Naive thymus-derived CD4-positive, alpha-beta T cell (primary cell): ENCODE measurements around the gene PLEKHO2. TPM values are rescaled to one million over a fixed set of nuclear protein-coding genes. Genes with fewer than 3 reads are reported as not detected.
"Not testable (repeated sequence)": the region's sequence is repeated elsewhere in the genome, so short reads cannot be mapped to it uniquely, and the experiment has no call there.

Experiments
- ATAC-seq: fragments of 150-1000 bp; cut with Tn5 transposase; 2 replicates; pipeline ENCODE4 v1.10.0; 2021; ENCODE audit warnings: mild to moderate bottlenecking, moderate library complexity
- CTCF ChIA-PET: fragments of 350-600 bp; sonication (Branson Sonifier 250); formaldehyde crosslinking; loops from one replicate; lab custom pipeline; 2021; ENCODE audit warnings: antibody characterized with exemption; lab: Charles Lee
- POLR2A ChIA-PET: fragments of 350-600 bp; sonication (Branson Sonifier 250); formaldehyde crosslinking; loops from one replicate; lab custom pipeline; 2021; ENCODE audit warnings: antibody characterized with exemption, inconsistent platforms; lab: Charles Lee
- DNase-seq, 9 donors: peaks; one replicate each; pipeline versions ENCODE4 v3.0.0 to v3.0.0-alpha.2; 2020 to 2022; ENCODE audit warnings: mixed read lengths in 1 of 9
- H3K27ac ChIP-seq: one replicate; pipeline ENCODE4 v1.7.0; 2013; ENCODE audit warnings: mild to moderate bottlenecking, low read depth, low read length, moderate library complexity
- H3K27me3 ChIP-seq, 2 donors: one replicate each; pipeline ENCODE4 v1.7.0; 2013; ENCODE audit warnings: low read length in 2 of 2, mild to moderate bottlenecking in 2 of 2, moderate library complexity in 2 of 2; ENCODE audit not compliant: control insufficient read depth in 2 of 2, insufficient read depth in 2 of 2
- H3K36me3 ChIP-seq, 3 experiments: 1 replicate in 2 of 3; 2 replicates in 1 of 3; pipeline ENCODE4 v1.7.0; 2013; ENCODE audit warnings: low read length in 3 of 3, mild to moderate bottlenecking in 3 of 3, moderate library complexity in 1 of 3; ENCODE audit not compliant: insufficient read depth in 3 of 3, control insufficient read depth in 2 of 3
- H3K4me1 ChIP-seq, 2 donors: one replicate each; pipeline ENCODE4 v1.7.0; 2013; ENCODE audit warnings: low read length in 2 of 2, mild to moderate bottlenecking in 2 of 2, moderate library complexity in 1 of 2; ENCODE audit not compliant: control insufficient read depth in 2 of 2, insufficient read depth in 2 of 2
- H3K4me3 ChIP-seq: 2 replicates; pipeline ENCODE4 v1.7.0; 2013; ENCODE audit warnings: mild to moderate bottlenecking, low read length
- H3K9me3 ChIP-seq, 3 experiments: 1 replicate in 2 of 3; 2 replicates in 1 of 3; pipeline ENCODE4 v1.7.0; 2013; ENCODE audit warnings: low read length in 3 of 3; ENCODE audit not compliant: control insufficient read depth in 2 of 3
- H3K27ac Mint-ChIP-seq, 9 donors: one replicate each; pipeline ENCODE4 v1.8.0; 2020 to 2022; ENCODE audit warnings: mixed read lengths in 9 of 9, mild to moderate bottlenecking in 8 of 9, moderate library complexity in 5 of 9, inconsistent platforms in 2 of 9
- H3K27me3 Mint-ChIP-seq, 5 donors: one replicate each; pipeline ENCODE4 v1.8.0; 2021 to 2022; ENCODE audit warnings: mixed read lengths in 5 of 5, mild to moderate bottlenecking in 1 of 5
- H3K36me3 Mint-ChIP-seq, 5 donors: one replicate each; pipeline ENCODE4 v1.8.0; 2020 to 2022; ENCODE audit warnings: mixed read lengths in 5 of 5, mild to moderate bottlenecking in 3 of 5, inconsistent platforms in 1 of 5
- H3K4me1 Mint-ChIP-seq, 7 donors: one replicate each; pipeline ENCODE4 v1.8.0; 2020 to 2022; ENCODE audit warnings: mixed read lengths in 7 of 7, mild to moderate bottlenecking in 3 of 7, inconsistent platforms in 1 of 7
- H3K4me3 Mint-ChIP-seq, 10 donors: one replicate each; pipeline ENCODE4 v1.8.0; 2020 to 2022; ENCODE audit warnings: mild to moderate bottlenecking in 10 of 10, mixed read lengths in 10 of 10, moderate library complexity in 6 of 10, inconsistent platforms in 2 of 10
- H3K9me3 Mint-ChIP-seq, 11 donors: one replicate each; pipeline ENCODE4 v1.8.0; 2020 to 2022; ENCODE audit warnings: mixed read lengths in 11 of 11, mild to moderate bottlenecking in 4 of 11, inconsistent platforms in 1 of 11, moderate library complexity in 1 of 11
- intact Hi-C, 2 donors: fragments of 100-400 bp; cut with micrococcal nuclease; formaldehyde crosslinking; loops; one replicate each; pipeline ENCODE4 v1.15.1; 2023
- polyA plus RNA-seq, 2 donors: library from polyadenylated mRNA; unstranded; fragments of 300-500 nt; fragmentation: Illumina TruSeq; gene quantifications; one replicate each; pipeline ENCODE4 v1.2.3, GENCODE V29; 2021
- total RNA-seq, 6 experiments: library from RNA in 5 of 6; stranded (reverse) in 5 of 6; gene quantifications; 1 replicate in 5 of 6; 2 replicates in 1 of 6; pipeline ENCODE4 v1.2.3 and lab custom pipeline; 2021 to 2026

PLEKHO2 gene
- total and polyA plus RNA-seq, 7 experiments from 2014 or later = 8.6 to 52.3 (median 14.0) TPM

GRCh38 chr15:64809649-64810496 is 31.8 kb upstream of the PLEKHO2 start:
- POLR2A ChIA-PET = no interaction called here
- intact Hi-C loops = loop anchor here (1.0 to 5.0 kb wide), 5 partner anchors 25 to 95 kb away; partner anchors contain the start of gene RBPMS2 (in 1 of the 2)
- Histone ChIP-seq H3K27me3 (no peaks in the 10 kb centered on the region), H3K4me3 (no peak overlapping the region), H3K27ac (no peak overlapping the region), H3K4me1 (peaks cover 0 to 3% of the 10 kb centered on the region in 2 donors), H3K9me3 (no peaks in the 10 kb centered on the region), H3K36me3 (no peaks in the 10 kb centered on the region)
- Mint-ChIP-seq H3K27ac (no peak overlapping the region), H3K9me3 (peaks cover 0 to 1% (median 0%) of the 10 kb centered on the region in 11 donors), H3K36me3 (peaks cover 0 to 2% (median 0%) of the 10 kb centered on the region in 5 donors), H3K4me1 (peaks cover 0 to 8% (median 4%) of the 10 kb centered on the region in 7 donors), H3K4me3 (no peak overlapping the region), H3K27me3 (peaks cover 0 to 12% (median 0%) of the 10 kb centered on the region in 5 donors)
- ATAC-seq (peak; percentile 80), DNase-seq (peak; percentile 21 to 75 (median 47))
- CTCF ChIA-PET = interaction anchor here (0.5 to 2.2 kb wide), 15 partner anchors 8 to 154 kb away, joined by 3 to 6 read pairs (median 4); no protein-coding TSS in a partner anchor

DNA sequence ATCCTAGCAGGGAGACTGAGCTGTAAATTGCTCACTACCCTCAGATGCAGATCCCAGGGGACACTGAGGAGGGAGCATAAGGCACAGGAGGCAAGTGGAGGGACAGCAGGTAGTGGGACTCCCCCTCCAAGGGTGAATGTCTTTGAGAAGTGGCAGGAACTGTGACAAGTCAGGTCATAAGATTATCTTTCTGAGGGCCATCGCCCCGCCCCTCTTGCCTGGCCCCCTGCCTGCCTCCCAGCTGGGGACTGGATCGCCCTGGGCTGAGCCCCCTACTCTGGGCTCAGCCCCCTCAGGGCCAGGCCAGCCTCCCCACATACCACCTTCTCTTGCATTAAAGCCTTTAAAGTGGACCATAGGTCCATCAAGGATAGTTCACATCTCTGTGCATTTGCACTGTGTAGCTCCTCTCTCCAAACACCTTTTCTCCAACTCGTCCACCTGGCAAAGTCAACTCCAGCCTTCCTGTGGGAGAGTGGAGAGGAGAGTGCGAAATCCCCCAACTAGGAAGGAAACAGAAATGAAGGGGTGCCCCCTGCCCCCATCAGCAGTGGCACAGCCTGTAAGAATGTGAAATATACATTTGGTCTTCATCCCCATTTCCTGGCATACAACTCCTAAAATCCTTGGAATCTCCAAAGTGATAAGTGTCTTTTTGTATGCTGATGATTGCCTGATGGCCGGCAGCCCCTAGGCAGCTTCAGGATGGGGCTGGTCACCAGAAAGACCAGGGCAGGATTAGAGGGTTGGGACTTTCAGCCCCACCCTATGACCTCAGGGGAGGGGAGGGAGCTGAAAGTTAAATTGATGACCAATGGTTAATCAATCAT is 31.0 kb upstream of the PLEKHO2 start:
- intact Hi-C loops = loop anchor here (1.0 to 5.0 kb wide), 5 partner anchors 25 to 95 kb away; partner anchors contain the start of gene RBPMS2 (in 1 of the 2)
- H3K27ac ChIP-seq = no peak overlapping the region
- CTCF ChIA-PET = interaction anchor here (0.5 to 2.2 kb wide), 7 partner anchors 9 to 84 kb away, joined by 3 to 6 read pairs (median 5); no protein-coding TSS in a partner anchor

GRCh38 chr15:64813075-64813474 is 28.6 kb upstream of the PLEKHO2 start:
- Histone ChIP-seq H3K4me1 (peaks cover 0 to 3% of the 10 kb centered on the region in 2 donors), H3K36me3 (no peaks in the 10 kb centered on the region), H3K27me3 (no peaks in the 10 kb centered on the region), H3K4me3 (no peak overlapping the region), H3K9me3 (no peaks in the 10 kb centered on the region), H3K27ac (no peak overlapping the region)
- no peak for ATAC-seq
- peaks cover 0 to 8% (median 4%) of the 10 kb centered on the region in 7 donors for H3K4me1 Mint-ChIP-seq
- H3K27me3 Mint-ChIP-seq = peaks cover 0 to 7% (median 0%) of the 10 kb centered on the region in 5 donors
- H3K9me3 Mint-ChIP-seq = peaks cover 0 to 1% (median 0%) of the 10 kb centered on the region in 11 donors
- peaks cover 0 to 4% (median 0%) of the 10 kb centered on the region in 5 donors for H3K36me3 Mint-ChIP-seq
- peak overlapping the region in 1 of 9 donors; percentile 15 for H3K27ac Mint-ChIP-seq
- CTCF ChIA-PET = no interaction called here
- no peak overlapping the region for H3K4me3 Mint-ChIP-seq
- no peak for DNase-seq
- POLR2A ChIA-PET = no interaction called here
- intact Hi-C loops = loop anchor here in 1 of 2 donors (5.0 kb wide), 1 partner anchor 36 kb away; the partner anchor contains the start of gene RBPMS2

More for the DNA sequence above, 31.0 kb upstream of the PLEKHO2 start:
- Mint-ChIP-seq H3K4me3 (no peak overlapping the region), H3K4me1 (peaks cover 0 to 8% (median 4%) of the 10 kb centered on the region in 7 donors), H3K36me3 (peaks cover 0 to 4% (median 0%) of the 10 kb centered on the region in 5 donors), H3K27me3 (peaks cover 0 to 12% (median 0%) of the 10 kb centered on the region in 5 donors), H3K9me3 (peaks cover 0 to 1% (median 0%) of the 10 kb centered on the region in 11 donors), H3K27ac (no peak overlapping the region)
- Histone ChIP-seq H3K4me3 (no peak overlapping the region), H3K27me3 (no peaks in the 10 kb centered on the region), H3K9me3 (no peaks in the 10 kb centered on the region), H3K4me1 (peaks cover 0 to 3% of the 10 kb centered on the region in 2 donors), H3K36me3 (no peaks in the 10 kb centered on the region)
- DNase-seq (no peak), ATAC-seq (no peak)
- POLR2A ChIA-PET = no interaction called here

GRCh38 chr15:64814283-64814682 is 27.4 kb upstream of the PLEKHO2 start:
- not testable (repeated sequence) for H3K36me3 ChIP-seq, H3K4me3 ChIP-seq, H3K27ac ChIP-seq, H3K9me3 Mint-ChIP-seq, H3K27me3 ChIP-seq, DNase-seq, ATAC-seq, H3K36me3 Mint-ChIP-seq, H3K27me3 Mint-ChIP-seq, H3K4me1 ChIP-seq, H3K9me3 ChIP-seq, H3K4me1 Mint-ChIP-seq, H3K4me3 Mint-ChIP-seq
- intact Hi-C loops = loop anchor here in 1 of 2 donors (5.0 kb wide), 1 partner anchor 37 kb away; the partner anchor contains the start of gene RBPMS2
- peak overlapping the region in 1 of 9 donors; percentile 26 for H3K27ac Mint-ChIP-seq
- ChIA-PET POLR2A (interaction anchor here (0.9 kb wide), 1 partner anchor 16 kb away, joined by 4 read pairs; no protein-coding TSS in a partner anchor), CTCF (interaction anchor here (0.6 to 1.1 kb wide), 2 partner anchors 22 to 626 kb away, joined by 5 read pairs; no protein-coding TSS in a partner anchor)

DNA sequence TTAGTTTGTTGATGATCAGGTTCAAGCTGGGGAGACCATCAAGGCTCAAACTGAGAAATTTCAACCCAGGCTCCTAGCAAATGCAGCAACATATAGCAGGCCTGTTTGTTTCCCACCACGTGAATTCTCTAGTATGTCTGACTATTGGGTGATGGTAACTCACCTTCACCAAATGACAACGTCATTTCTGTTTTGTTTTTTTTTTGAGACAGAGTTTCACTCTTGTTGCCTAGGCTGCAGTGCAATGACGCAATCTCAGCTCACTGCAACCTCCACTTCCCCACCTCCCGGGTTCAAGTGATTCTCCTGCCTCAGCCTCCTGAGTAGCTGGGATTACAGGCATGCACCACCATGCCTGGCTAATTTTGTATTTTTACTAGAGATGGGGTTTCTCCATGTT is 26.8 kb upstream of the PLEKHO2 start:
- ChIA-PET POLR2A (interaction anchor here (0.9 kb wide), 1 partner anchor 15 kb away, joined by 4 read pairs; no protein-coding TSS in a partner anchor), CTCF (interaction anchor here (0.6 to 1.1 kb wide), 2 partner anchors 21 to 626 kb away, joined by 5 read pairs; no protein-coding TSS in a partner anchor)
- H3K4me3 Mint-ChIP-seq, H3K4me1 Mint-ChIP-seq, H3K9me3 Mint-ChIP-seq, H3K27me3 ChIP-seq, H3K27me3 Mint-ChIP-seq, H3K4me1 ChIP-seq, H3K36me3 ChIP-seq, DNase-seq, H3K36me3 Mint-ChIP-seq, H3K9me3 ChIP-seq, H3K27ac ChIP-seq, ATAC-seq, H3K4me3 ChIP-seq: not testable (repeated sequence)
- peak overlapping the region in 2 of 9 donors; percentile 16 to 40 for H3K27ac Mint-ChIP-seq
- intact Hi-C loops = loop anchor here in 1 of 2 donors (5.0 kb wide), 1 partner anchor 38 kb away; the partner anchor contains the start of gene RBPMS2

- Mint-ChIP-seq H3K27ac (no peak overlapping the region), H3K27me3 (no peaks in the 10 kb centered on the region), H3K9me3 (peaks cover 0 to 1% (median 0%) of the 10 kb centered on the region in 11 donors), H3K4me3 (no peak overlapping the region), H3K36me3 (peaks cover 0 to 10% (median 0%) of the 10 kb centered on the region in 5 donors), H3K4me1 (peaks cover 0 to 5% (median 0%) of the 10 kb centered on the region in 7 donors)
- Histone ChIP-seq H3K27ac (no peak overlapping the region), H3K27me3 (no peaks in the 10 kb centered on the region), H3K4me3 (no peak overlapping the region), H3K9me3 (no peaks in the 10 kb centered on the region), H3K4me1 (no peaks in the 10 kb centered on the region), H3K36me3 (no peaks in the 10 kb centered on the region)
- intact Hi-C loops = no loop called here
- ATAC-seq (no peak), DNase-seq (no peak)
- CTCF ChIA-PET = interaction anchor here (1.3 kb wide), 1 partner anchor 16 kb away, joined by 5 read pairs; no protein-coding TSS in a partner anchor
- POLR2A ChIA-PET = no interaction called here
Observed at GRCh38 chr15:64816452-64816851, 25.3 kb upstream of the PLEKHO2 start.
